Cardiac fibroblast (primary cell): ENCODE results near the gene EHHADH.
A peak's percentile ranks its signal among the peaks of the same experiment; 100 is the strongest.
"Not testable (repeated sequence)": the region's sequence is repeated elsewhere in the genome, so short reads cannot be mapped to it uniquely, and the experiment has no call there.

ENCODE experiments used
- DNase-seq, 2 donors: peaks; one replicate each; pipeline versions ENCODE4 v3.0.0 to v3.0.0-alpha.2; 2010; ENCODE audit warnings: low read depth in 2 of 2
- H3K4me3 ChIP-seq, 2 donors: replicated peaks in 1 of 2; 1 replicate in 1 of 2; 2 replicates in 1 of 2; pipeline ENCODE4 v1.5.1; 2011; ENCODE audit warnings: low read depth in 2 of 2, low read length in 2 of 2, mild to moderate bottlenecking in 2 of 2, moderate library complexity in 1 of 2
- TF ChIP-seq, protein P1 (sequence below): IDR thresholded peaks from one replicate; pipeline ENCODE4 v1.5.1; 2011; ENCODE audit warnings: low read depth, mild to moderate bottlenecking, low read length, inconsistent platforms

The EHHADH gene

DNA sequence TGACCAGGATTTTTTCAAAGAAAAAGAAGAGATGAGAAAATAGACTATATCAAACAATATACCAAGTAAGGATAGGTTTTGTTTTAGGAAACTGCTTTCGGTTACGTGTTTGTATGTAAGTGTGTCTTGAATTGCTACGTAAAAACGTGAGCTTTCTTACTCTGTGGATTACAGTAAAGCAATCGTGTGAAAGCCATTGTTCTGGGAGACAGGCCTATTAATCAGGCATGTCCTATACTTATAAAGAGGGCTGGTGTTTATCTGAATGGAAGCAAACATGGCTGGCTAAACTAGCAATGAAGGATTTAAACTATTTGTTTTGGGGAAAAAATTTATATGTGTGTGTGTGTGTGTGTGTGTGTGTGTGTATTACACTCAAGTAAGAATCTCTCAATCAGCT is 2.6 kb downstream of the EHHADH start:
- no peak overlapping the region for H3K4me3 ChIP-seq
- no peak for DNase-seq
- TF ChIP-seq, protein P1, sequence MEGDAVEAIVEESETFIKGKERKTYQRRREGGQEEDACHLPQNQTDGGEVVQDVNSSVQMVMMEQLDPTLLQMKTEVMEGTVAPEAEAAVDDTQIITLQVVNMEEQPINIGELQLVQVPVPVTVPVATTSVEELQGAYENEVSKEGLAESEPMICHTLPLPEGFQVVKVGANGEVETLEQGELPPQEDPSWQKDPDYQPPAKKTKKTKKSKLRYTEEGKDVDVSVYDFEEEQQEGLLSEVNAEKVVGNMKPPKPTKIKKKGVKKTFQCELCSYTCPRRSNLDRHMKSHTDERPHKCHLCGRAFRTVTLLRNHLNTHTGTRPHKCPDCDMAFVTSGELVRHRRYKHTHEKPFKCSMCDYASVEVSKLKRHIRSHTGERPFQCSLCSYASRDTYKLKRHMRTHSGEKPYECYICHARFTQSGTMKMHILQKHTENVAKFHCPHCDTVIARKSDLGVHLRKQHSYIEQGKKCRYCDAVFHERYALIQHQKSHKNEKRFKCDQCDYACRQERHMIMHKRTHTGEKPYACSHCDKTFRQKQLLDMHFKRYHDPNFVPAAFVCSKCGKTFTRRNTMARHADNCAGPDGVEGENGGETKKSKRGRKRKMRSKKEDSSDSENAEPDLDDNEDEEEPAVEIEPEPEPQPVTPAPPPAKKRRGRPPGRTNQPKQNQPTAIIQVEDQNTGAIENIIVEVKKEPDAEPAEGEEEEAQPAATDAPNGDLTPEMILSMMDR, result no peak

DNA sequence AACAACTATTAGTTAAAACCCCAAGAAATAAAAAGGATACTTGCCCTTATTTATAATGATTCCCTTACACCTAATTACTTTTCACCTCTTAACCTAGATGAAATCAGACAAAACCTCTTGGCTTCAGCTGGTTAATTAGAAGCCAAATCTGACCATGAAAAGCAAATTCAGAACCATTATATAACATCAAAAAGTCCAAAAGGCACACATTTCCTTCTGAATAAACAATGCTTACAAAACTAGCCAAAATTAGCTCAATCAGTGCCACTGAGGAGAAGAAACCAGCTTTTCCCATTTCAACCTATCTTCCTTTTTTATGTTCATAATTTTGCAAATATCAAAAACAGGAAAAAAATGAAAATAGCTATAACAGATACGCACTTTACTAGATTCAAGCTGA is 3.2 kb downstream of the EHHADH start:
- H3K4me3 ChIP-seq, result no peak overlapping the region
- DNase-seq, result no peak
- TF ChIP-seq, protein P1, result no peak

DNA sequence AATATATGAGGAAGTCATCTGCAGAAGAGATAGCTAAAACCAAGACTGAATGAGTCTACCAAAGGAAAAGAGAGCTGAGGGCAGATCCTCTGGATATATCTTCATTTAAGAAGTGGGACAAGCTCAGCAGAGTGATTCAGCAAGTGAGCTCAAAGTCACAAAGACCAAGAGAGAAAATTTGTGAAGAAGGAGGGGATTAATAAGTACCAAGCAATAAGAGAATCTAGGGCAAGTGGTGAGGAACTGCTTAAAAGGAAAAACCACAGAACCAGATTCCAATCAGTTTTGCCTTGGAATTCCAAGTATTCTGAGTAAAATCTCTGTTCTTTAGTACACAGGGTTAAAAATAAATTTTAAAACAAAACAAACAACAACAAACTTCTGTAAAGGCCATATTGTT is 3.6 kb downstream of the EHHADH start:
- TF ChIP-seq, protein P1, result no peak
- H3K4me3 ChIP-seq, result no peak overlapping the region
- DNase-seq, result peak in 1 of 2 donors; percentile 14

DNA sequence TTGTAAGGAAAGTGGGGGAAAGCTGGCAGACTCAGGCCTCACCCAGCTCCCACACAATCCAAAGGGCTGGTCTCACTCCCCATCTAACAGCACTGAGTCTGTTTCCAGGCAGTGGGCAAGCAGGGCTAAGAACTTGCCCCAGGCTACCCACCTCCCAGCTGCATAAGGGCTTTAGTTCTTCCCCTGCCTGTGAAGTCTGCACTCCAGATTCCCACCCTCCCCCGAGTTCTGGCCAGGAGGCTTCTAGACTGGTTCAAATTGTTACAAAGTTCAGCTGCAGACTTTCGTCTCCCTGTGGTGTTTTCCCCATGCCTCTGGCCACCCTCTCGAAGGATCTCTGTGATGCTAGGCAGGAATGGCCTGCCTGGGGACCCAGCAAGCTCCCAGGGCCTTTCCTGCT is 11.2 kb downstream of the EHHADH start:
- TF ChIP-seq, protein P1, result no peak
- H3K4me3 ChIP-seq, result no peak overlapping the region
- DNase-seq, result no peak

DNA sequence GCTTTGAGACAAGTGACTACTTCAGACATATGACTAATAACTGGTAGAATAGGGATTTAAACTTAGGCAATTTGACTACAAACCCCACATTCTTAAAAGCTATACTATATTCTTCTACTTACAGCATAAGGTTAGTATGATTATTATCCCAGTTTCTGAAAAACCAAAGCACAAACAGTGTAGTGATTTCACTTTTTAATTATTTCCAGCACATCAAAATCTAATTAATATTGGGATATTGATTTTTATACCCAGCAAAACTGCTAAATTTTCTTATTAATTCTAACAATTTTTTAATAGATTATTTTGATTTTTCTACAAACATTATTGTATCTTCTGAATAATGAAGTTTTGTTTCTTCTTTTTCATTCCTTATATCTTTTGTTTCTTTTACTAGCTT is 16.9 kb downstream of the EHHADH start:
- no peak overlapping the region for H3K4me3 ChIP-seq
- no peak for DNase-seq
- TF ChIP-seq, protein P1, result no peak

- TF ChIP-seq, protein P1, result no peak
- no peak overlapping the region for H3K4me3 ChIP-seq
- DNase-seq, result no peak
Observed at GRCh38 chr3:185233328-185233727, 20.5 kb downstream of the EHHADH start.

- not testable (repeated sequence) for H3K4me3 ChIP-seq, DNase-seq
Observed at GRCh38 chr3:185226526-185226925, 27.3 kb downstream of the EHHADH start.
